Epidermal melanocyte (primary cell): ENCODE results near the gene NCKAP5.

ENCODE experiments used
- DNase-seq: peaks from one replicate; pipeline ENCODE4 v3.0.0; 2011; ENCODE audit warnings: low spot score; ENCODE audit not compliant: insufficient read length

The NCKAP5 gene

DNA sequence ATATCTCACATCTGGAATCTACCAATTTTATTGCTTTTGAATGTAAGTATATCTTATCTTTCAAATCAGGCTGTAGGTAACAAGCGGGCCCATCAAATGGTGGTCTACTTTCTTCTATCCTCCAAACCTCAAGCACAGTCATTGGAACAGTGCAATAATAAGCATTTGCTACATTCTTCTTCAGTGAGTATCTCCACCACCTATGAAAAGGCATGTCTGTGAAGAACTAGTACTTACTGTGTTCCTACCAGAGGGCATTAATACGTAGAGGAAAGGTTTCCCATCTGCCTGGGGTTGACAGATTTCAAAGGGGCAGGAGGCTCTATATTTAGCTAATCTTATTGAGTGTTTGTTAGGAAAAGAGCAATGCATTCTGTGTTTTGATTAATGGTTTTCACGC lies 411.1 kb downstream of the NCKAP5 start:
- DNase-seq, result no peak

DNA sequence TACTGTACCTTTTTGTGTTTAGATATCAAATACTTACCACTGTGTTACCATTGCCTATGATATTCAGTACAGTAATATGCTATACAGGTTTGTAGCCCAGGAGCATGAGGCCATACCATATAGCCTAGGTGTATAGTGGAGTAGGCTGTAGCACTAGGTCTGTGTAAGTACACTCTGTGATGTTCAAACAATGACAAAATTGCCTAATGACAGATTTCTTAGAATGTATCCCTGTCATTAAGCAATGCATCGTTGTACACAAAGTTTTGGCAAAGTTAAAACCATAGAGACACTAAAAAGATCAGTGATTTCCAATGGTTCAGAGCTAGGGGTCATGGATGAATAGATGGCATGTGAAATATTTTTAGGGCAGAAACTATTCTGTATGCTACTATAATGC lies 415.5 kb downstream of the NCKAP5 start:
- DNase-seq, result no peak

DNA sequence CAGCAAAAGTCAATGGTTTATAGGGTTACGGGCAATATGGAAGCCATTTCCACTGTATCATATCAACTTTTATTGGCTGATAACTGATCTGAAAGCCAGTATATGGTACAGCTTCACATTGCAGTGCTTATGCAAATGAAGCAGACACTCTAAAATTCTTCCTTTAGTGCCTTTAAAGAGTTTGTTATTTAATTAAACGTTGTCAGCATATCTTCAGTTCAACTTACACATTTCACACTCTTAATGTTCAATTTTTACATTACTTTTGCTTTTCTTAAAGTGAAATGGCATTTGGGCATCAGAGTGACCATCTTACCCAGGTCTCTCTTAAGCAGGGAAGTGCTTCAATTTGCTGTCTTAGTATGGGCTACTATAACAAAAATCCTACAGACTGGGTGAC lies 420.1 kb downstream of the NCKAP5 start:
- no peak for DNase-seq

DNA sequence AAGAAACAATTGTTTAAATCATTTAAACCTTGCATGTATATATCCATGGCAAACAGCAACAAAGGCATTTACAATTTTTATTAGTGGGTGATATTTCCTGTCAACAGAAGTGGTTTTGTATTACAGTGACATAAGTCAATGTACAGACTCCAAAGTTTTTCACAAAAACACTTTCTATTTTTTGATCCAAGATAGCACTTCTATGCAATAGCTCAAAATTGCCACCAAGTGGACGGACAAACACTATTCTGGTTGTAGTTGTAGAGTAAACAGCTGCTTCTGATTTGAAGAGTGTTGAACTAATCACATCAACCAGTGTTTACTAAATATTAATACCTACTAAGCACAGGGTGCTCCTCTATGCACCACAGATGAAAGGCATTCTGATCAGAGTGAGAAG lies 421.4 kb downstream of the NCKAP5 start:
- DNase-seq, result no peak

DNA sequence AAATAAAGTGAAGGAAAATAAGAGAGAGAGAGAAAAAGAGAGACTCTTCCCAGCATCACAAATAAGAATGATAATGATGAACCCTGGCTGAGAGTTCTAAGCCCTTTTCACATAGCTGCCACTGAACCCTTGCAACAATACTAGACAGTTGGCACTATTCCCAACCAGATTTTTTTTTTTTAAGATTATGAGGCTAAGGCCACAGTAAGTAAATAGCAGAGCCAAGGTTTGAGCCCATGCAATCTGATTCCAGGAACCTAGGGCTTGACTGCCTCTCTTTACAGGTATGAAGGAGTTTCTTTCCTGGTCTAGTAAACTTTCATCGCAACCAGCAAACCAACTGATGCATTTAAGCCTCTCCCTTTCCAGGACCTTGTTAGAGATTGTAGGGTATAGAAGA lies 424.6 kb downstream of the NCKAP5 start:
- no peak for DNase-seq

DNA sequence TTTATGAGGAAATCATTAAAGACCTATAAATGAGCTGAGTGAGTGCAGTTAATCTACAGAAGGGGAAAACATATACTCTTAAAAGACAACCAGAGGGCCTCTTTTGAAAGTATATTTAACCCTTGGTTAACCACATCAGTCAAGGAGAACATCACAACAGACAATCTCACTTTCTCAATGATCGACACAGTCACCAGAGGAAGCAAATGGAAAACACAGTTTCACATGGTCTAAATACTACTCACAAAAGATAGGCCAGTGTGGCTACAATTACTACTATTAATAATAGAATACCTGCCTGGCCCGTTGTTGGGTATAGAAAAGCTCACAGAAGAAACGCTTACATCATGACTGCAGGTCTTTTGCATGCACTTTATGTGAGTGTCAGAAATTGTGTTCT lies 426.2 kb downstream of the NCKAP5 start:
- DNase-seq, result no peak

DNA sequence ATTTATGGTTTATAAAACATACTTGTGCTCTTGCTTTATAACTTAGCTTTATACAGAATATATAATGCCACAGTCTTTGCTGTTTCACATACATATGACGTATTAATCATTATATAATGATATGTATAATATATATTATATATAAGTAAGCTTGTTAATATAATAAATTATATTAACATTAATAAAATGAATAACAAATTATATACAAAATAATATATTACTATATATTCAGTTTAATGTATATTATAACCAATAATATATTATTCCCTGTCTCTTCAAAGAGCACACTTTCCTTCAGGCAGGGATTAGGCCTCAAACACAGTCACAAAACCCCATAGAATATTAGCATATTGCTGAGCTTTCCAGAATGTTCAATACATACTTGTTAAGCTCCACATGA lies 427.6 kb downstream of the NCKAP5 start:
- no peak for DNase-seq

DNA sequence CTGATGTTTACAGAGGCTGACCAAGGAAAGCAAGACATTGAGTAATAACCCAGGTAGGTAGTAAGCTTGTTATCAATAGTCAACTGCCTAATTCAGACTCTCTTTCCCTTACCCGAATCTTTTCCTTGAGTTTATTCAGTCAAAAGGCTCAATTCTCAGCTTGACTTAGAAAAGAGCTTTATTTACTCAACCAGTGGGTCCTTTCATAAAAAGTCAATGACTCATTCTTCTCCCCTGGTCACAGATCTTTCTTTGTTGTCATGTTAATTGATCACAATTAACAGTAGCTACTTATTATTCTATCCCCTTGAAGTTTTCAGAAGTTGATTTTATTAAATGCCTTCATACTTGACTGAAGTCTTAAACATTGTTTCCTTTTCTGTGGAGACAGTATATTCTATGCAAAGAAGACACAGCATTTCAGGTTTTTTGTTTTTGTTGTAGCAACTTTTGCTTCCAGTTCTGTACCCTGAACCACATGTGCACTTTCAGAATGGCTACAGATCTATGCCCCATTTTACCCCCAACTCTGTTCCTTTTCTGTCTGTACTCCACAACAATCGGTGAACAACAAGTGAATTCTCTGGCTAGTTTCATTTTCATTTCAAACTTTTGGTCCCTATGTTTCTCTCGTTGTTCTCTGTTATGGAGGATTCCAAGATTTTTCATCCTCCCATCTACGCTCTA lies 428.3 kb downstream of the NCKAP5 start:
- DNase-seq, result no peak

DNA sequence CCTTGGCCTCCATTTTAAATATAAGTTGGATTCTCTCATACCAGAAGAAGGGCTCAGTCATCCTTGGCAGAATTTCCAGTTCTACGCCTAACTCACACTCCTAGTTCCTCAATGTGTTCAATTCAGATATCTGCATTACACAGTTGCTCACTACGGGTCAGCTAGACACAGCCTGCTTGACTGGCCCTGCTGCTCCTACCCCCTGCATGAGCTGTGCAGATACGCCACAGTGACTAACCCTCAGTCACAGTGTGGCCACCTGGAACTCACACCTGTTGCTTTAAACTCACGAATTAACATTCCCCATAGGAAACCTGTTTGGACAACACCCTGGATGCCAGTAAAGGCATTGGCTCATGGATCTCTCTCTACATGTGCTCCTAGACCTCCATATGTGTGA lies 429.6 kb downstream of the NCKAP5 start:
- no peak for DNase-seq

DNA sequence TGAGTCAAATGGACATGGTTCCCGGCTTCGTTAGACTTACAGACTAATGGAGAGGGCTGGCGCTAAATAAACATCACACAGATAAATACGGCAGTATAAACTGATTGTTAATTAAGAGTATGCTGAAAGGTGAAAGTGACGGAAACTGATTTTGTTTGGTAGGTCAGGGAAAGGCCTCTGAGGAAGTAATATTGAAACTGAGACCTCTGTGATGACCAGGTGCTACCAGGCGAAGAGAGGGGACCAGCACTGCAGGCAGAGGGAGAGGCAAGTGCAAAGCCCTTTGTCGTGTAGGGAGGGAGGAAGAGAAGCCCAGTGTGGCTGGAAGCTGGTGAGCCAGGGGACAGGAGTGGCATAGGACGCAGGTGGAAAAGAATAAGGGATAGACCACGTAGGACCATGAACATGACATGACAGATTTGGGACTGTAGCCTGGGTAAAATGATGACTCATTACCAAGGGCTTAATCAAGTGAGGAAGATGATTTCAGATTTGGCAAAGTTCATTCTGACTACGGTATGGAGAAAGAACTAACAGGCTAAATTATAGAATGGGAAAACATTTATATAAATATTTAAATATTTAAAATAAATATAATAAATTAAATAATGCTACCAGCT lies 433.1 kb downstream of the NCKAP5 start:
- no peak for DNase-seq

DNA sequence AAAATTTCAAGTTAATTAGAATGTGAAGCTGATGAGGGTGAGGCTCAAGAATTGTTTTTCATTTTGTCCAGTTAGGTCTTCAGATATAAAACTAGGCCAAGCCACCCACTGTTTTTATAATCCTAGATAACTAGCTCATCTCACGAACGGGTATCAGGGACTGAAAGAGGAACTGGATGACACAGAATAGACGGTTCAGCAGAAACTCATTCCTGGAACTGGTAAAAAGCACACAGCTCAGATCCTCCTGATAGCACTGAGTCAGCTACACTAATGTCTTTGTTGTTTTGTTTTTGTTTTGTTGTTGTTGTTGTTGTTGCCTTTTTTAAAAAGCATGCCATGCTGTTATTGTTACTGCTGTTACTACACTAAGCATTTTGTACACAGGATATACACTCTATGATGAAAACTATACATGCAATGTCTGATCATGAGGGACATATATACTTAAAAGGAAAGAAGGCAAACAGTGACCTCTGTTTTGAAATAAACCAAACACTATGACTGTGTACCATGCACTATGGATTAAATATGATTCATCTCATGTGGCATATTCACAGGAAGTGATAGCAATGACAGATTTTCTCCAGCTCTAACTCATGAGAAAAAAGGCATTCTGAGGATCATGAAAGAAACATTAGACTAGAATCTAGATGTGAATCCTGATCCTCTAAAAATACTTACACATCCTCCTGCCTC lies 437.6 kb downstream of the NCKAP5 start:
- no peak for DNase-seq

DNA sequence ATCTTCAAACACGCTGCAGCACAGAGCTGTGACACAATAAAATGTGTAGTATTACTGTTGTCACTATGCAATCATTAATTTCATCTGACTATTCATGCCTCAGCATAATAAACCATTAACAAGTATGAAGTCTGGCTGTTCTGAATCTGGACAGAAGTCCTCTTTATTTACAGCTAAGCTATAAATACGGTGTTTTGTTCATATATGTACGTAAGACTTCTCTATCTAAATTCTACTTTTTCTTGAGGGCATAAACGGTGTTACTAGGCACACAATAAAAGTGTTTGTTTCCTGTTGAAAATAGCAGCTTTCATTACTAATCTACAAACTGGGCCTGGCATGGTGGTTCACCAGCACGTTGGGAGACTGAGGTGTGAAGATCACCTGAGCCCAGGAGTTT lies 443.8 kb downstream of the NCKAP5 start:
- no peak for DNase-seq

DNA sequence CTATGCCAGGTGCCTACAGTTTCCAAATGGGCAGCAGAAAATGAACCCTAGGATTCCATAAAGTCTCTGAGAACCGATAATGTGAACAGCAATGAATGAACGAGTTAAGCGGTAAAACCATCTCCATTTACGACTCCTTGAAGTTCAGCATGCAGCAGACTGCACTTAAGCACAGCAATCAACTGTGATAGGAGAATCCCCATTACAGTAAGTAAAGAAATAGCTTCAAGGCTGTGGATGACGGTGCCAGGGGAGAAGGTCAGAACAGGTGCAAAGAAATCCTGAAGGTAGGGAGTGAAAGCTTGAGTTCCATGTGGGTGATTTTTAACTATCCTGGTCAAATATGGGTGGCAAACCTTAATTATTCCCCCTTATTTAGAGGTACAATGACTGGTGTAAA lies 444.4 kb downstream of the NCKAP5 start:
- DNase-seq, result no peak

DNA sequence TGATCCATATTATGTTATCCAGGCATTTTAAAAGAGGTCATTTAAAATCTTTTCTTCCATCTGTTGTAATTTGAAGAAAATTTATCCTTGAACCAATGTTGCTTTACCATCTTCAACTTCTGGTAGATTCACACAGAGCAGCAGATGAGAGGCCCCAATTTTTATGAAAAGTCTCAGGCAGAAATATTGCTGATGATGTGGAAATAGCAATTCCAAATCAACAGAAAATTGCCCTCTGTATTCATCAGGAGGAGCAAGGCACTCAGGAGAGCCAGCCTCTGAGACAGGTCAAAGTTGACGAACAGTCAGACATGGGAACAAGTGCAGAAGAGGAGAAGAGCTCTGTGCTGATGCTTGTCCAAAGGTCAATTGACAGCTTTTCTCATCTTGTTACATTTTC lies 444.9 kb downstream of the NCKAP5 start:
- no peak for DNase-seq

DNA sequence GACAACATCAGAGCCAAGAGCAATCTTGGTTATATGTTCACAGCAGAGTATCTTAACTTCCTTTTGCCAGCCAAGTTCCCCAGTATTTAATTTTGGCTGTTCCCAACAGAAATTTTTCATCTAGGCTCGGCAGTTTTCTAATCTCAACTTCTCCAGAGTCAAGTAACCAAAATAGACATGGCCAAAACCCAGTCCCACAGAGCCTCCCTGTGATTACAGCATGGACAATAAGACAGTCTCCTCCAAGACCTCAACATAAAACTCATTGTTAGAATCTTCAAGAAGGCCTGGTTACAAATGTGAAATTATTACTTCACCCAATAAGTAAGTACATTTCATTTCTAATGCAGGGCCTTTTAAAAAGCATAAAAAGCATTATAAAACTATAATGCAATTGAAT lies 445.7 kb downstream of the NCKAP5 start:
- no peak for DNase-seq

DNA sequence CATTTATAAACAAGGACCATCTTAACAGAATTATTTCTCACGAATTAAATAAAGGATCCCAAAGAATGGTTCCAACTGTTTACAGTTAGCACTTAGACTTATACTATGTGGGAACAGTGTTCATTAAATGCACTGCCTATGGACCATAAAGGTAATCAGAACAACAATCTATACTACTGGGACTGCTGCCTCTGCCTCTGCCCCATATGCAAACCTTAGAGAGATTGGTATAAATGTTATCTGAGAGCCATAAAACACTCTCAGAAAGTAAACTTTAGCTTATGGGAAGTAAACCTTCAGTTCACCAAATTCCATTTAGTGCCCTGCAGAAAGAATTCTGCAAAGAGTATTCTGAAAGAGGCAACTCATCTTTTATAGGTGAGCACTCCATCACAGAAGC lies 448.0 kb downstream of the NCKAP5 start:
- no peak for DNase-seq

DNA sequence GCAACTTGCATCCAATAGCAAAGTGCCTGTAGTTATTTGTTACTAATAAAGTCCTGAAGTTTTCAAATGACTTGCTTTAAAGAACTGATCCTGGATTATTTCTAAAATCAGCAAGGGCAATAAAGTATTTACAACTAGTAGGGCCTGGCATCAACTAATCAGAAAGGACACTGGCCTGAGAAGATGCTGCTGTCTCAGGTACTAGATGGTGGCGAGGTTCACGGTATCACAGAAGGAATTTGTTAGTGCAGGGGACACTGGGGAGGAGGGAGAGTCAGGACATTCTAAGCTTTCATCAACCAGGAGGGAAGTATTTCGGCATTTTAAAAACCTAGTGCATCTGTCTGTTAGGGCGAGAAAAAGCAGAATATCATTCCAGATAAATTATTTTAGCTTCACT lies 458.1 kb downstream of the NCKAP5 start:
- no peak for DNase-seq

DNA sequence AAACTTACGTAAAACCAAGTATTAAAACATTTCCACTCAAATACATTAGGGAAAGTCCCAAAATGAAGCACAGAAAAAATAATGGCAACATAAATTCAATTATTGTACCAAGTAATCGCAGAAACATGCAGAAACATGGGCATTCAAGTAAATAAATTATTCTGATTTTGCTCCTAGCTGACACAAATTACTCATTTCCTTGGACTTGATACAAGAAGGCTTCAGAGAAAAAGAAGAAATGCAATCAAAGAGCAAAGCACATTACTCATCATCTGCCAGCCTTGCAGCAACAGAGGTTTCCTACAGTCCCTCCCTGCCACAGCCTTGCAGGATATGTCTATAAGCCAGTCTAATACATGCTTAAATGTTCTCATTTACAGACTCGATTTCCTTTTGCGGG lies 458.5 kb downstream of the NCKAP5 start:
- DNase-seq, result no peak

DNA sequence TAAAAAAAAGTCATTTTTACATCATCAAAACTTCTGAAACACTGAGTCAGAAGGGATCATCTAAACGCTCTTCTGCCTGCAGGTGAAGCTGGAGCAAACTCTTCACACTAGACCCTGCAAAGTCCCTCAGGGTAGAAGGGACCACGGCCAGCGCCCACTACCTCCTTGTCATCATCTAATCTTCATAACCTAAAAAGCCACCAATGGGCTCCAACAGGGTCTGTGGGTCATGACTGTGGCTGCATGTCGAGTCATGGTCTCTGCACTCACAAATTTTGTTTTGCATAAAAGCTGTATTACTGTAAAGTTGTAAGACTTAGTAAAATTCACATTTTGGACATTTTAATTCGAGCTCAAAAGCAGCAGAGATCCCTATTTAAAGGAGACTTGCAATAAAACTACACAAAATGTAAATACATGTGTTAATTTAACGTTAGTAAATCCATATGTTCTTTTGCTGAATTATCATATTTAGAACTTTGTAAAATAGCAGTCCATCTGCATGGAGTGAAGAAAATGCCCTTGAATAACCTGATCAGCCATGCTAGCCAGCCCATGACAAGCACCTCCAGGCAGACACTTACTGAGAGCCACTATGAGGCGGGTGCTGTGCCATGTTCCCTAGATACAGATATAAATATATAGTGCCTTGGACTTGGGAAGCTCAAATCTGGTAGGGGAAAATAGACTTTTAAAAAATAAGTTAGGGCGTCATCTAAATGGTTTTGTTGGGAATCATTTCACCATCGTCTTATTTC lies 461.0 kb downstream of the NCKAP5 start:
- DNase-seq, result no peak

DNA sequence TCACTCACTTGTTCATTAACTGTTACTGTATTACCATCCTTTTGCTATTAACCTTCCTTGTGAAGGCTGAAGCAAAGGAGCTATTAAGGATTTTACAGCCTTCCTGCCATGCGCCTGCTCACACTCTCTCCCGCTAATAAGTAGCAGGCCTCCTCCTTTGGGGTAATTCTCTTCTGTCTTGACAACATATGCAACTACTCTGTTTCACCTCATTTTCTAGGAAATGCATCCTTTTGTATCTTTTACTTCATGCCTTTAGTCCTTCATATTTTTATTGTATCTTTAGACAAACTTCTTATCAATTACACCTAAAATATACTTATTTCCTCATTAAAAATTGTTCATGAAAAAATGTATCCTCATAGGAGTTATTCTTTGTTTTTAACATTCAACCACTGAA lies 463.4 kb downstream of the NCKAP5 start:
- DNase-seq, result no peak

DNA sequence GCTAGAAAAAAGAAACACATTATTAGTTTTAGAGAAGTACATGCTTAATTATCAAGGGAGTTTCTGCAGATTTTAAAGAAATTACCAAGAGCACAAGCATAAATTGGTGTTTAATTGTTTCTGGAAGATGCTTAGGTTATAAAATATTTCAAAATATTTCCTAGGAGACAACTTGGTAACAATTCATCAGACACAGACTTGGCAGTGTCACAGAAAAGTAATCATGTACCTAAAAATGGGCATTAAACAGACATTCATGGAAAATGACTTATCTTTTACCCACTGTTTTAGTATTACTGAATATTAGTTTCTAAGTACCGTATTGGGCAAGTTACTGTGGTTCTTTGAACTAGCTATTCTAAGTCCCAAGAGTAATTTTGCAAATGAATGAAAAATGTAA lies 469.5 kb downstream of the NCKAP5 start:
- DNase-seq, result no peak

DNA sequence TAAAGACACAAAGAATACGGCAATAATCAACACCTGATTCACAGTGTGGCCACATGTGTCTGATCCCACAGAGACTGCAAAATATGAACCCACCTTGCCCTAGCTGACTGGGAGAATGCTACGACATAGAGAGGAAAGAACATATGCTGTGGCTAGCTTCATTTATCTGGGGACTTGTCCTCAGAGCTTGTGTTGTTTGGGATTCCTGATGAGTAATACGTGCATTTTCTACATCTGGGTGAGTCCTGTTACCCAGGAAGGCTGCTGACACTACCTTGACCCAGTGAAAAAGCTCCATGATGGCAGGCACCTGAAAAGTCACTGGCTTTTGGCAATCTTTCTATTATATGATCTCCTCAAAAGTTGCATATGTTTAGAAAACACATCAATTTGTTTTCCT lies 470.6 kb downstream of the NCKAP5 start:
- DNase-seq, result no peak
